Breast epithelium (tissue), 4 donors: ENCODE measurements around the gene EPX. TPM values are rescaled to one million over a fixed set of nuclear protein-coding genes. Genes with fewer than 3 reads are reported as not detected.

Experiments
- DNase-seq, 2 donors: peaks; one replicate each; pipeline ENCODE4 v3.0.0-alpha.2; 2019; ENCODE audit warnings: low spot score in 2 of 2
- H3K27ac ChIP-seq, 2 donors: fragments of 200-600 bp; sonication (generic) in 1 of 2; one replicate each; pipeline ENCODE4 v1.5.1; 2016 to 2019; ENCODE audit warnings: mild to moderate bottlenecking in 1 of 2
- H3K27me3 ChIP-seq, 2 donors: fragments of 200-600 bp; sonication (generic) in 1 of 2; one replicate each; pipeline versions ENCODE4 v1.5.1 to v1.6.0; 2017 to 2019; ENCODE audit warnings: control low read depth in 1 of 2, mild to moderate bottlenecking in 1 of 2
- H3K36me3 ChIP-seq: fragments of 200-600 bp; one replicate; pipeline ENCODE4 v1.5.1; 2019
- H3K4me1 ChIP-seq, 2 donors: fragments of 200-600 bp; sonication (generic); one replicate each; pipeline ENCODE4 v1.5.1; 2016 to 2019; ENCODE audit warnings: control low read depth in 1 of 2
- H3K4me3 ChIP-seq, 3 donors: fragments of 200-600 bp; sonication (generic); 1 replicate in 2 of 3; 2 replicates in 1 of 3; pipeline ENCODE4 v1.5.1; 2016 to 2019; ENCODE audit warnings: mild to moderate bottlenecking in 3 of 3, moderate library complexity in 2 of 3
- H3K9me3 ChIP-seq, 2 donors: fragments of 200-600 bp; sonication (generic) in 1 of 2; one replicate each; pipeline ENCODE4 v1.5.1; 2016 to 2019; ENCODE audit warnings: control low read depth in 1 of 2
- CTCF ChIP-seq, 3 donors: fragments of 450-650 bp; IDR thresholded peaks; one replicate each; pipeline ENCODE4 v1.5.1; 2016 to 2017; ENCODE audit warnings: antibody characterized with exemption in 3 of 3, mild to moderate bottlenecking in 3 of 3, moderate library complexity in 3 of 3
- POLR2A ChIP-seq: fragments of 450-650 bp; IDR thresholded peaks from one replicate; pipeline ENCODE4 v1.6.1; 2016; ENCODE audit warnings: antibody characterized with exemption, mild to moderate bottlenecking, moderate library complexity
- POLR2AphosphoS5 ChIP-seq, 3 donors: sonication (generic); formaldehyde crosslinking; IDR thresholded peaks; one replicate each; pipeline ENCODE4 v1.6.1; 2017; ENCODE audit warnings: antibody characterized with exemption in 3 of 3
- intact Hi-C: fragments of 100-400 bp; cut with DNase I; formaldehyde crosslinking; loops from one replicate; pipeline ENCODE4 v1.15.1; 2023; ENCODE audit warnings: low total_unique reads
- total RNA-seq, 3 donors: library from RNA; depleted of rRNA; stranded (reverse); fragments of >200 nt; gene quantifications; one replicate each; pipeline ENCODE4 v1.1.0, GENCODE V29; 2016

The EPX gene
- total RNA-seq, 3 donors from 2014 or later: not detected

GRCh38 chr17:58174871-58175270 is 17.7 kb upstream of the EPX start:
- no peaks in the 10 kb centered on the region for H3K4me1 ChIP-seq

GRCh38 chr17:58176200-58176599 is 16.3 kb upstream of the EPX start:
- no peak overlapping the region for H3K4me3 ChIP-seq
- no peaks in the 10 kb centered on the region for H3K9me3 ChIP-seq
- TF ChIP-seq POLR2AphosphoS5 (IDR thresholded peaks at IDR 0.05) (no peak), CTCF (IDR thresholded peaks at IDR 0.05) (no peak), POLR2A (no peak)
- peaks cover 0 to 5% of the 10 kb centered on the region in 2 donors for H3K27me3 ChIP-seq
- H3K27ac ChIP-seq: no peak overlapping the region
- no peak for DNase-seq
- no peaks in the 10 kb centered on the region for H3K4me1 ChIP-seq
- H3K36me3 ChIP-seq: no peaks in the 10 kb centered on the region
- intact Hi-C loops: no loop called here

More at GRCh38 chr17:58174871-58175270, 17.7 kb upstream of the EPX start:
- H3K27me3 ChIP-seq: peaks cover 0 to 8% of the 10 kb centered on the region in 2 donors
- H3K9me3 ChIP-seq: no peaks in the 10 kb centered on the region
- intact Hi-C loops: no loop called here
- TF ChIP-seq POLR2A: no peak
- no peak for TF ChIP-seq POLR2AphosphoS5 (IDR thresholded peaks at IDR 0.05)
- TF ChIP-seq CTCF (IDR thresholded peaks at IDR 0.05): no peak
- H3K27ac ChIP-seq: no peak overlapping the region
- DNase-seq: no peak
- no peaks in the 10 kb centered on the region for H3K36me3 ChIP-seq
- H3K4me3 ChIP-seq: no peak overlapping the region

DNA sequence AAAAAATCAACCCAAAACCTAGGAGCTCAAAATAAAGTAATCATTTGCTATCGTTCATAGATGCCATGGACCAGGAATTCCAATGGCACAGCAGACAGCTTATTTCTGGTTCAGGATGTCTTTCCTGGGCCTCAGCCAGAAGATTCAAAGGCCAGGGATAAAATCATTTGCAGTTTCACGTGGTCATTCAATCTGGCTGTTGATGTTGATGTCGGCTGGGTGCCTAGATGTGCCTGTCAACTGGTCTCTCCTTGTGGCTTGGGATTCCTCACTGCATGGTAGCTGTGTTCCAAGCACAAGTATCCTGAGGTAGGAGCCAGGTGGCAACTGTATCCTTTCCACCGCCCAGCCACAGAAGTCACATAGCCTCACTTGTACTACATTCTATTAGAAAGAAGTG is 10.7 kb upstream of the EPX start:
- no peak for DNase-seq
- intact Hi-C loops: no loop called here
- TF ChIP-seq POLR2A (no peak), POLR2AphosphoS5 (IDR thresholded peaks at IDR 0.05) (no peak), CTCF (IDR thresholded peaks at IDR 0.05) (no peak)
- Histone ChIP-seq H3K27ac (no peak overlapping the region), H3K4me3 (no peak overlapping the region), H3K36me3 (no peaks in the 10 kb centered on the region), H3K27me3 (peaks cover 0 to 4% of the 10 kb centered on the region in 2 donors), H3K9me3 (no peaks in the 10 kb centered on the region), H3K4me1 (no peaks in the 10 kb centered on the region)

- intact Hi-C loops: no loop called here
- H3K27ac ChIP-seq: no peak overlapping the region
- TF ChIP-seq CTCF (IDR thresholded peaks at IDR 0.05) (no peak), POLR2AphosphoS5 (IDR thresholded peaks at IDR 0.05) (no peak), POLR2A (no peak)
- no peaks in the 10 kb centered on the region for H3K9me3 ChIP-seq
- no peaks in the 10 kb centered on the region for H3K4me1 ChIP-seq
- no peak overlapping the region for H3K4me3 ChIP-seq
- no peaks in the 10 kb centered on the region for H3K27me3 ChIP-seq
- H3K36me3 ChIP-seq: no peaks in the 10 kb centered on the region
- DNase-seq: no peak
These were observed 9.0 kb upstream of the EPX start for GRCh38 chr17:58183514-58183913.

DNA sequence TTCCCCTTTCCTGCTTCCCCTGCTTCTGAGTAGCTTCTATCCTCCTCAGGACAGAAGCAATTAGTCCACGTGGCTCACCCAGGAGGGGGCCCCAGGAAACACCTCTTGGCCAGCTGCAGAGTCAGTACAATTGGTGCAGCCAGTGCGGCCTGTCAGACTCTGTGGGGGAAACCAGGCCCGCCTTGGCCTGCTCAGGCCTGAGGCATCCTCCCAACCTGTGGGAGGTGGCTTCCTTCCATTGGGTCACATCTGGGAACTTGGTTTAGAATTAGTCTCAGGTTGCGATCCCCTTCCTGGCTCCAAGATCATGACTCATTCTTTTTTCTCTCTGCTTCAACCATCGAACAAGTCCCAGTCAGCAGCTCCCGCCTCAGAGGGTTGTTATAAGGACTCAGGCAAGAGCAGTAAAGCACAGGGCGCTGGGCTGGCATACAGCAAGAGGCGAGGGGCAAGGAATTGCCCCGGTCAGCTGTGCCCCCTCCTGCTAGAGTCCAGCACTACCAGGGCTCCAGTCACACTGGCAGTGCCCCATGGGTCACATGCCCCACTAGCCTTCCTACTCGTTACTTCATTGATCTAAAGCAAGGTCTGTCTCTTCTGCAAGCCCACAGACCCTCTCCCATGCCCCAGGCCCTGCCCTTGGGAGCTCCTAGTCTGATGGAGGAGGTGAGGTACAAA is 8.1 kb upstream of the EPX start:
- DNase-seq: no peak
- TF ChIP-seq CTCF (IDR thresholded peaks at IDR 0.05) (no peak), POLR2A (no peak), POLR2AphosphoS5 (IDR thresholded peaks at IDR 0.05) (no peak)
- H3K27ac ChIP-seq: no peak overlapping the region
- H3K4me1 ChIP-seq: no peaks in the 10 kb centered on the region
- no peaks in the 10 kb centered on the region for H3K36me3 ChIP-seq
- intact Hi-C loops: no loop called here
- H3K9me3 ChIP-seq: no peaks in the 10 kb centered on the region
- no peaks in the 10 kb centered on the region for H3K27me3 ChIP-seq
- H3K4me3 ChIP-seq: no peak overlapping the region
